ENCODE data around the gene CLCA2. TPM values are rescaled to one million over a fixed set of nuclear protein-coding genes. Genes with fewer than 3 reads are reported as not detected.
"Not testable (repeated sequence)": the region's sequence is repeated elsewhere in the genome, so short reads cannot be mapped to it uniquely, and the experiment has no call there.

Gene CLCA2
- total RNA-seq, 1 donor from 2014 or later = 0.11 TPM

DNA sequence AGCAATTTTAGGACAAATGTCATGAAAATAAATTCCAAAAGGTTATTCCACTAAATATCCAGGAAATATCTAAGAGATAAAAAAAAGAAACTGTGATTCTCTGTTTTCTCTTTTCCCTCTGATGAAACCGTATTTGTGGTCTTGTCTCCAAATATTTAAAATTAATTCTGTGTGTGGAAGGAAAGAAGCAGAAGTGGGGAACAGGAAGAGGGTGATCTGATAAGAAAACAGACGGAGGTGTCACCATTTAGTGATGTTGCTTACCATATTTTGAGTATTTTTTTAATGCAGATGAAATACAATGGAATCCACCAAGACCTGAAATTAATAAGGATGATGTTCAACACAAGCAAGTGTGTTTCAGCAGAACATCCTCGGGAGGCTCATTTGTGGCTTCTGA lies 74.3 kb downstream of the CLCA2 start:
- TF ChIP-seq, protein P1, sequence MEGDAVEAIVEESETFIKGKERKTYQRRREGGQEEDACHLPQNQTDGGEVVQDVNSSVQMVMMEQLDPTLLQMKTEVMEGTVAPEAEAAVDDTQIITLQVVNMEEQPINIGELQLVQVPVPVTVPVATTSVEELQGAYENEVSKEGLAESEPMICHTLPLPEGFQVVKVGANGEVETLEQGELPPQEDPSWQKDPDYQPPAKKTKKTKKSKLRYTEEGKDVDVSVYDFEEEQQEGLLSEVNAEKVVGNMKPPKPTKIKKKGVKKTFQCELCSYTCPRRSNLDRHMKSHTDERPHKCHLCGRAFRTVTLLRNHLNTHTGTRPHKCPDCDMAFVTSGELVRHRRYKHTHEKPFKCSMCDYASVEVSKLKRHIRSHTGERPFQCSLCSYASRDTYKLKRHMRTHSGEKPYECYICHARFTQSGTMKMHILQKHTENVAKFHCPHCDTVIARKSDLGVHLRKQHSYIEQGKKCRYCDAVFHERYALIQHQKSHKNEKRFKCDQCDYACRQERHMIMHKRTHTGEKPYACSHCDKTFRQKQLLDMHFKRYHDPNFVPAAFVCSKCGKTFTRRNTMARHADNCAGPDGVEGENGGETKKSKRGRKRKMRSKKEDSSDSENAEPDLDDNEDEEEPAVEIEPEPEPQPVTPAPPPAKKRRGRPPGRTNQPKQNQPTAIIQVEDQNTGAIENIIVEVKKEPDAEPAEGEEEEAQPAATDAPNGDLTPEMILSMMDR (IDR thresholded peaks at IDR 0.05; ENCODE audit: unreplicated experiment) = no peak
- H3K27ac Mint-ChIP-seq = no peak overlapping the region
- peaks cover 15% of the 10 kb centered on the region for H3K4me1 Mint-ChIP-seq
- H3K4me3 Mint-ChIP-seq = no peak overlapping the region
- H3K36me3 Mint-ChIP-seq = no peaks in the 10 kb centered on the region
- no peak for DNase-seq (ENCODE audit: low spot score in 2 of 2, unreplicated experiment in 2 of 2)
- no peaks in the 10 kb centered on the region for H3K9me3 Mint-ChIP-seq
- peaks cover 2% of the 10 kb centered on the region for H3K27me3 Mint-ChIP-seq (ENCODE audit: low read depth)

DNA sequence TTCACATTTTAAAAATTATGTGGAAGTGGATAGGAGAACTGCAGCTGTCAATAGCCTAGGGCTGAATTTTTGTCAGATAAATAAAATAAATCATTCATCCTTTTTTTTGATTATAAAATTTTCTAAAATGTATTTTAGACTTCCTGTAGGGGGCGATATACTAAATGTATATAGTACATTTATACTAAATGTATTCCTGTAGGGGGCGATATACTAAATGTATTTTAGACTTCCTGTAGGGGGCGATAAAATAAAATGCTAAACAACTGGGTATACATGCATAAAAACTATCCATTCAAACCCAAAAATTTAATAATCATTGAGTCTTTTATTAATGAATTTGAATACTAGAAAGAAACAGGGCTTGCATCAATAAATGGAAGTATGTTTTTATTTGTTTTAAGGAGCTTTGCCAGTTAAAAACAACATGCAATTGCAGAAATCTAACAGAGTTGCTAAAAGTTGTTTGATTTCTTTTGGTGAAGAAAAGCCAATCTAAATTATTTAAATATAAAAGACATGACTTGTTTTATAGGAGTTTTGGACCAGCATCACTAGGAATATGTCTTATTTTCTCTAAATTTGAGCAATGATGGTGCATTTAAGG lies 76.1 kb downstream of the CLCA2 start:
- Mint-ChIP-seq H3K27ac (no peak overlapping the region), H3K36me3 (no peaks in the 10 kb centered on the region), H3K4me1 (peaks cover 33% of the 10 kb centered on the region), H3K9me3 (no peaks in the 10 kb centered on the region), H3K27me3 (ENCODE audit: low read depth) (peaks cover 2% of the 10 kb centered on the region), H3K4me3 (no peak overlapping the region)
- TF ChIP-seq, protein P1 (IDR thresholded peaks at IDR 0.05; ENCODE audit: unreplicated experiment) = peak; percentile 99
- DNase-seq (ENCODE audit: low spot score in 2 of 2, unreplicated experiment in 2 of 2) = no peak

DNA sequence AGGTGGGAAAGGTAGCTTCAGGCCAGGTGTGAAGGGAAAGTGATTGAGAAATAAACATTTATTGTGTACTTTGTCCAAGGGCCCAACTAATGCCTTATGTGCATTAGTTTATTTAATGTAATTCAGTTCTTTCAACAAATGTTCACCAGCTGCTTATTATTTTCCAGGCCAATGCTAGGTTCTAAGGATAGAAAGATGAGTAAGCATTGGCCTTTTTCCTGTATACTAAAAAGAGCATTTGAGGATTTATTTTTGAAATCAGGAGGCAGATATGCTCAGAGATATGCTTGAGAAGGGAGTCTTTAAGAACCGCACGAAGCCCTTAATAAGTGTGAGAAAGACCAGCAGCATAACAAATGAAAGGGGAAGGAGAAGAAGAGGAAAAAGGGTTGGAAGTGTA lies 76.7 kb downstream of the CLCA2 start:
- peaks cover 2% of the 10 kb centered on the region for H3K27me3 Mint-ChIP-seq (ENCODE audit: low read depth)
- H3K9me3 Mint-ChIP-seq = no peaks in the 10 kb centered on the region
- peak overlapping the region; percentile 43 for H3K27ac Mint-ChIP-seq
- TF ChIP-seq, protein P1 (IDR thresholded peaks at IDR 0.05; ENCODE audit: unreplicated experiment) = no peak
- no peak for DNase-seq (ENCODE audit: low spot score in 2 of 2, unreplicated experiment in 2 of 2)
- H3K4me1 Mint-ChIP-seq = peaks cover 37% of the 10 kb centered on the region
- no peak overlapping the region for H3K4me3 Mint-ChIP-seq
- H3K36me3 Mint-ChIP-seq = no peaks in the 10 kb centered on the region

DNA sequence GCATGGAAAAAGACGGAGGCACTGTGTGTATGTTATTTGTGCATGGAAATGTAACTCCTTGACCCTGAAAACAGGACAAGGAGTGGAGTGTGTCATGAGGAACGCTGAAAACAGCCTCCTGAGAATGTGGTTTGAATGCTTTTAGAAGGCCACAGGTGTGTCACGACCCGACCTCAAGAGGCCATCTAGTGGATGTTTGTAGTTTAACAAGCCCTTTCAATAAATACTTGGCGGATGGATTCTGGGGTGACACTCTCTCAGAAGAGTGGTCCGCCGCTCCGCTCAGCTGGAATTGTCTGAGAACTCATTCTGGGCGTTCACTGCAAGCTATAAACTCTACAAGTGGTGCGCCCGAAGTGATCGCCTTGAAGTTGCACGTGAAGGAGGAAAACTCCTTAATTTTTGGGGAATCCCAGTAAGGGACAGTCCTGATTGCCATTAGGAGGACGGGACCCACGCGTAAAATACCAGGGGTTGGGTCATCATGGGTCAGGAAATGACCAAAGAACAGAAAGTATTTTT lies 78.2 kb downstream of the CLCA2 start:
- not testable (repeated sequence) for H3K27me3 Mint-ChIP-seq (ENCODE audit: low read depth); DNase-seq (ENCODE audit: low spot score in 2 of 2, unreplicated experiment in 2 of 2); H3K36me3 Mint-ChIP-seq; H3K9me3 Mint-ChIP-seq
- TF ChIP-seq, protein P1 (IDR thresholded peaks at IDR 0.05; ENCODE audit: unreplicated experiment) = peak; percentile 54
- Mint-ChIP-seq H3K4me3 (peak overlapping the region; percentile 71), H3K27ac (peak overlapping the region; percentile 94), H3K4me1 (peaks cover 37% of the 10 kb centered on the region)

DNA sequence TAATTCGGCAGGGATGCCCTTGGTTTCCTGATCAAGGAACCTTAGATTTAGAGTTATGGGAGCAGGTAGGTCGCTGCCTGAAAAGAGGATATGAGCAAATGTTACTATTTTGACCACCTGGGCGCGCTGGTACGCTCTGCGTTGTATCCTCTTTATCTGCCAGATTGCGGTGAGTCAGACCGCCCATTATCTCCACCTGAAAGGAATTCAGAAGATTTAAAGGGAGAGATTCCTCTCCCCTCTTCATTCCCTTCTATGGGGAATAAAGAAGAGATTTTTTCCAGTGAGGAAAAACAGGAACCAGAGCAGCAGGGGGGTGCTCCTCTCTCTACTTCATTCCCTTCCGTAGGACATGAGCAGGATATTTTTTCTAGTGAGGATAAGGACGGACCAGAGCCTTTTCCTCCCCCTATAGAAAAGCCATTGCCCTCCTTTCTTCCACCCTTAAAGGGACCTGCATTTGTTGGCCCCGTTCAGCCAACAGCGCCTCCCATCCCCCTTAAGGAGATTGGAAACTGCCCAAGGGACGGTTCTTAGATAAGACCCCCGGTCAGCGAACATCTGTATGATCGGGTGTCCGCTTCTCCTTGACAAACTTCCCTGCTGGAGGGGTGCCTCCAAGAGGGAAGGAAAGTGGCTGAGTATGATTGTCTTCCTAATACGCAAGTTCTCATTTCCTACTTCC lies 78.9 kb downstream of the CLCA2 start:
- Mint-ChIP-seq H3K9me3 (no peaks in the 10 kb centered on the region), H3K27me3 (ENCODE audit: low read depth) (no peaks in the 10 kb centered on the region), H3K36me3 (no peaks in the 10 kb centered on the region), H3K27ac (peak overlapping the region; percentile 94), H3K4me3 (peak overlapping the region; percentile 71), H3K4me1 (peaks cover 37% of the 10 kb centered on the region)
- TF ChIP-seq, protein P1 (IDR thresholded peaks at IDR 0.05; ENCODE audit: unreplicated experiment) = no peak
- DNase-seq (ENCODE audit: low spot score in 2 of 2, unreplicated experiment in 2 of 2) = peak in 1 of 2 experiments; percentile 50

Data from mesothelial cell of epicardium (in vitro differentiated cells).